Measurements from ENCODE around the gene FILIP1L.

- TF ChIP-seq CTCF (IDR thresholded peaks at IDR 0.05) (no peak), POLR2AphosphoS5 (IDR thresholded peaks at IDR 0.05) (no peak)
These were observed 20.5 kb downstream of the FILIP1L start for GRCh38 chr3:100093831-100094230.

Measured in breast epithelium (tissue), 3 donors.